ENCODE measurements around the gene BTG1.

Gene BTG1

GRCh38 chr12:92110083-92110640 lies 35.5 kb downstream of the BTG1 start:
- no peak overlapping the region; the same call in 1 of the 2 replicates for H3K9ac ChIP-seq (ENCODE audit: low read depth, low read length)
- no peak overlapping the region for H3K27ac ChIP-seq (ENCODE audit: low read depth, low read length)
- 92% methylated on average over 1 of the region's 1 CpG for WGBS
- H3K4me3 ChIP-seq (ENCODE audit: low read length): no peak overlapping the region
- no peaks in the 10 kb centered on the region for H3K9me3 ChIP-seq (ENCODE audit: insufficient read depth, low read depth, low read length)
- no peaks in the 10 kb centered on the region for H3K36me3 ChIP-seq (ENCODE audit: insufficient read depth, low read length)
- peaks cover 52% of the 10 kb centered on the region for H3K4me1 ChIP-seq (ENCODE audit: insufficient read depth, low read length)
- no peaks in the 10 kb centered on the region for H3K27me3 ChIP-seq (ENCODE audit: insufficient read depth, low read length)

GRCh38 chr12:92109613-92110012 lies 36.0 kb downstream of the BTG1 start:
- 83% methylated on average over 4 of the region's 4 CpGs for WGBS
- Histone ChIP-seq H3K27me3 (ENCODE audit: insufficient read depth, low read length) (no peaks in the 10 kb centered on the region), H3K36me3 (ENCODE audit: insufficient read depth, low read length) (no peaks in the 10 kb centered on the region), H3K27ac (ENCODE audit: low read depth, low read length) (no peak overlapping the region), H3K9me3 (ENCODE audit: insufficient read depth, low read depth, low read length) (no peaks in the 10 kb centered on the region), H3K4me1 (ENCODE audit: insufficient read depth, low read length) (peaks cover 52% of the 10 kb centered on the region), H3K4me3 (ENCODE audit: low read length) (no peak overlapping the region), H3K9ac (ENCODE audit: low read depth, low read length) (no peak overlapping the region)

- 0% methylated on average over 1 of the region's 3 CpGs for WGBS
- Histone ChIP-seq H3K9ac (ENCODE audit: low read depth, low read length) (no peak overlapping the region), H3K27ac (ENCODE audit: low read depth, low read length) (0 out of 2 replicates have a peak overlapping the region, but pooled peaks have one; percentile 4), H3K36me3 (ENCODE audit: insufficient read depth, low read length) (no peaks in the 10 kb centered on the region), H3K4me3 (ENCODE audit: low read length) (no peak overlapping the region), H3K4me1 (ENCODE audit: insufficient read depth, low read length) (peaks cover 52% of the 10 kb centered on the region), H3K27me3 (ENCODE audit: insufficient read depth, low read length) (no peaks in the 10 kb centered on the region), H3K9me3 (ENCODE audit: insufficient read depth, low read depth, low read length) (no peaks in the 10 kb centered on the region)
Observed at GRCh38 chr12:92108651-92109050, 37.0 kb downstream of the BTG1 start.

- no peaks in the 10 kb centered on the region for H3K27me3 ChIP-seq (ENCODE audit: insufficient read depth, low read length)
- H3K9ac ChIP-seq (ENCODE audit: low read depth, low read length): no peak overlapping the region; the same call in 1 of the 2 replicates
- peaks cover 52% of the 10 kb centered on the region for H3K4me1 ChIP-seq (ENCODE audit: insufficient read depth, low read length)
- H3K9me3 ChIP-seq (ENCODE audit: insufficient read depth, low read depth, low read length): no peaks in the 10 kb centered on the region
- peak overlapping the region; percentile 57; the same call in 1 of the 2 replicates for H3K27ac ChIP-seq (ENCODE audit: low read depth, low read length)
- no peaks in the 10 kb centered on the region for H3K36me3 ChIP-seq (ENCODE audit: insufficient read depth, low read length)
- no peak overlapping the region for H3K4me3 ChIP-seq (ENCODE audit: low read length)
- WGBS: 25% methylated on average over 7 of the region's 7 CpGs
Observed at GRCh38 chr12:92107621-92108131, 38.0 kb downstream of the BTG1 start.

GRCh38 chr12:92107094-92107493 lies 38.6 kb downstream of the BTG1 start:
- WGBS: 35% methylated on average over 3 of the region's 4 CpGs
- peaks cover 56% of the 10 kb centered on the region for H3K4me1 ChIP-seq (ENCODE audit: insufficient read depth, low read length)
- no peaks in the 10 kb centered on the region for H3K36me3 ChIP-seq (ENCODE audit: insufficient read depth, low read length)
- no peak overlapping the region for H3K9ac ChIP-seq (ENCODE audit: low read depth, low read length)
- H3K27ac ChIP-seq (ENCODE audit: low read depth, low read length): peak overlapping the region; percentile 57; the same call in 1 of the 2 replicates
- no peak overlapping the region for H3K4me3 ChIP-seq (ENCODE audit: low read length)
- H3K9me3 ChIP-seq (ENCODE audit: insufficient read depth, low read depth, low read length): no peaks in the 10 kb centered on the region
- H3K27me3 ChIP-seq (ENCODE audit: insufficient read depth, low read length): no peaks in the 10 kb centered on the region

- 93% methylated on average over 5 of the region's 5 CpGs for WGBS
- Histone ChIP-seq H3K9ac (ENCODE audit: low read depth, low read length) (no peak overlapping the region), H3K9me3 (ENCODE audit: insufficient read depth, low read depth, low read length) (no peaks in the 10 kb centered on the region), H3K27ac (ENCODE audit: low read depth, low read length) (no peak overlapping the region), H3K36me3 (ENCODE audit: insufficient read depth, low read length) (no peaks in the 10 kb centered on the region), H3K4me3 (ENCODE audit: low read length) (no peak overlapping the region), H3K27me3 (ENCODE audit: insufficient read depth, low read length) (no peaks in the 10 kb centered on the region), H3K4me1 (ENCODE audit: insufficient read depth, low read length) (peaks cover 55% of the 10 kb centered on the region)
Observed at GRCh38 chr12:92105676-92106075, 40.0 kb downstream of the BTG1 start.

- Histone ChIP-seq H3K36me3 (ENCODE audit: insufficient read depth, low read length) (no peaks in the 10 kb centered on the region), H3K4me1 (ENCODE audit: insufficient read depth, low read length) (peaks cover 49% of the 10 kb centered on the region), H3K9ac (ENCODE audit: low read depth, low read length) (no peak overlapping the region), H3K27me3 (ENCODE audit: insufficient read depth, low read length) (no peaks in the 10 kb centered on the region), H3K9me3 (ENCODE audit: insufficient read depth, low read depth, low read length) (no peaks in the 10 kb centered on the region), H3K4me3 (ENCODE audit: low read length) (no peak overlapping the region), H3K27ac (ENCODE audit: low read depth, low read length) (no peak overlapping the region)
- WGBS: 96% methylated on average over 2 of the region's 2 CpGs
Observed at GRCh38 chr12:92105110-92105509, 40.5 kb downstream of the BTG1 start.

- Histone ChIP-seq H3K4me3 (ENCODE audit: low read length) (no peak overlapping the region), H3K36me3 (ENCODE audit: insufficient read depth, low read length) (no peaks in the 10 kb centered on the region), H3K9me3 (ENCODE audit: insufficient read depth, low read depth, low read length) (no peaks in the 10 kb centered on the region), H3K9ac (ENCODE audit: low read depth, low read length) (no peak overlapping the region), H3K27ac (ENCODE audit: low read depth, low read length) (no peak overlapping the region), H3K4me1 (ENCODE audit: insufficient read depth, low read length) (peaks cover 24% of the 10 kb centered on the region), H3K27me3 (ENCODE audit: insufficient read depth, low read length) (no peaks in the 10 kb centered on the region)
- 100% methylated on average over 2 of the region's 2 CpGs for WGBS
Observed at GRCh38 chr12:92102606-92103005, 43.0 kb downstream of the BTG1 start.

GRCh38 chr12:92098594-92099380 lies 46.9 kb downstream of the BTG1 start:
- 88% methylated on average over 1 of the region's 1 CpG for WGBS
- Histone ChIP-seq H3K27me3 (ENCODE audit: insufficient read depth, low read length) (no peaks in the 10 kb centered on the region), H3K36me3 (ENCODE audit: insufficient read depth, low read length) (no peaks in the 10 kb centered on the region), H3K9me3 (ENCODE audit: insufficient read depth, low read depth, low read length) (no peaks in the 10 kb centered on the region), H3K4me1 (ENCODE audit: insufficient read depth, low read length) (peaks cover 11% of the 10 kb centered on the region), H3K9ac (ENCODE audit: low read depth, low read length) (no peak overlapping the region), H3K4me3 (ENCODE audit: low read length) (no peak overlapping the region), H3K27ac (ENCODE audit: low read depth, low read length) (no peak overlapping the region)

GRCh38 chr12:92096346-92097136 lies 49.1 kb downstream of the BTG1 start:
- 86% methylated on average over 2 of the region's 2 CpGs for WGBS
- H3K27me3 ChIP-seq (ENCODE audit: insufficient read depth, low read length): no peaks in the 10 kb centered on the region
- no peaks in the 10 kb centered on the region for H3K36me3 ChIP-seq (ENCODE audit: insufficient read depth, low read length)
- H3K9me3 ChIP-seq (ENCODE audit: insufficient read depth, low read depth, low read length): no peaks in the 10 kb centered on the region
- 0 out of 2 replicates have a peak, but pooled peaks cover 3% of the 10 kb centered on the region for H3K4me1 ChIP-seq (ENCODE audit: insufficient read depth, low read length)
- no peak overlapping the region for H3K4me3 ChIP-seq (ENCODE audit: low read length)
- no peak overlapping the region for H3K9ac ChIP-seq (ENCODE audit: low read depth, low read length)
- H3K27ac ChIP-seq (ENCODE audit: low read depth, low read length): no peak overlapping the region

- H3K4me1 ChIP-seq (ENCODE audit: insufficient read depth, low read length): 0 out of 2 replicates have a peak, but pooled peaks cover 3% of the 10 kb centered on the region
- no peak overlapping the region for H3K27ac ChIP-seq (ENCODE audit: low read depth, low read length)
- no peak overlapping the region for H3K4me3 ChIP-seq (ENCODE audit: low read length)
- H3K36me3 ChIP-seq (ENCODE audit: insufficient read depth, low read length): no peaks in the 10 kb centered on the region
- H3K9ac ChIP-seq (ENCODE audit: low read depth, low read length): no peak overlapping the region
- H3K9me3 ChIP-seq (ENCODE audit: insufficient read depth, low read depth, low read length): no peaks in the 10 kb centered on the region
- 76% methylated on average over 1 of the region's 1 CpG for WGBS
- no peaks in the 10 kb centered on the region for H3K27me3 ChIP-seq (ENCODE audit: insufficient read depth, low read length)
Observed at GRCh38 chr12:92094751-92095161, 50.9 kb downstream of the BTG1 start.
